ENCODE measurements around the gene RARB. TPM values are rescaled to one million over a fixed set of nuclear protein-coding genes. Genes with fewer than 3 reads are reported as not detected.

Gene RARB
- total and polyA plus RNA-seq, 9 of the 15 experiments (the other 6 are each of a cell fraction or from before 2014, with no cell fraction given), result 0.15 to 1.3 (median 0.27) TPM

GRCh38 chr3:25536521-25537391, 108.7 kb downstream of the RARB start:
- no peaks in the 10 kb centered on the region for H4K20me1 ChIP-seq (replicated peaks; ENCODE audit: control insufficient read depth, insufficient read depth, low read length)
- ATAC-seq (no peak), FAIRE-seq (no peak), DNase-seq (ENCODE audit: extremely low read depth in 1 of 4, low spot score in 3 of 4) (no peak)
- no peaks in the 10 kb centered on the region for H3K9me1 ChIP-seq (ENCODE audit: control insufficient read depth, insufficient read depth, low read length)
- no peaks in the 10 kb centered on the region for H3K36me3 ChIP-seq (ENCODE audit: control insufficient read depth, insufficient read depth, low read length)
- no peak overlapping the region for H2AFZ ChIP-seq (ENCODE audit: low read depth, low read length)
- no peaks in the 10 kb centered on the region for H3K27me3 ChIP-seq (ENCODE audit: control insufficient read depth in 2 of 2, insufficient read depth in 2 of 2, low read length in 2 of 2)
- no TSS peak for BruUV-seq (replicated peaks)
- H3K9ac ChIP-seq (ENCODE audit: insufficient read depth in 1 of 2, low read depth in 2 of 2, low read length in 2 of 2), result no peak overlapping the region
- H3K27ac ChIP-seq (ENCODE audit: extremely low read depth, low read depth, low read length), result no peak overlapping the region
- WGBS (ENCODE audit: insufficient coverage, low coverage, missing lambda C conversion rate), result 7% methylated on average over 7 of the region's 7 CpGs
- no peak overlapping the region for H3K4me3 ChIP-seq
- POLR2A ChIA-PET, result interaction anchor here (0.7 kb wide), 1 partner anchor 118 kb away, joined by 4 read pairs; no protein-coding TSS in a partner anchor
- CTCF ChIA-PET (ENCODE audit: low intra/inter-chr PET ratio), result no interaction called here
- H3K4me2 ChIP-seq (ENCODE audit: insufficient read depth, low read length), result no peak overlapping the region
- no peaks in the 10 kb centered on the region for H3K4me1 ChIP-seq (replicated peaks in 1 of 2; ENCODE audit: control insufficient read depth in 2 of 2, insufficient read depth in 2 of 2, low read length in 2 of 2)
- intact Hi-C loops (cut with micrococcal nuclease) (no loop called here), in situ Hi-C loops (cut with MboI) (no loop called here)
- H3K9me3 ChIP-seq (replicated peaks; ENCODE audit: control insufficient read depth, insufficient read depth, low read depth, low read length), result no peaks in the 10 kb centered on the region
- no peaks in the 10 kb centered on the region for H3K79me2 ChIP-seq (ENCODE audit: control insufficient read depth, insufficient read depth, low read length)
- no peak for TF ChIP-seq ZNF551 (CRISPR knock-in tag; IDR thresholded peaks at IDR 0.05)
- no peak for TF ChIP-seq ZNF280B (CRISPR knock-in tag; IDR thresholded peaks at IDR 0.05)
- no peak for TF ChIP-seq RNF219 (CRISPR knock-in tag; IDR thresholded peaks at IDR 0.05)
- TF ChIP-seq ZNF740 (CRISPR knock-in tag; IDR thresholded peaks at IDR 0.05), result no peak
- TF ChIP-seq ZNF740 (tag; IDR thresholded peaks at IDR 0.05), result no peak
- no peak for TF ChIP-seq ZNF41 (CRISPR knock-in tag; conservative IDR thresholded peaks at IDR 0.05)
- no peak for TF ChIP-seq BRCA1 (IDR thresholded peaks at IDR 0.05)
- no peak for TF ChIP-seq BRCA1 (CRISPR knock-in tag; IDR thresholded peaks at IDR 0.05)
- no peak for TF ChIP-seq ZBTB2 (IDR thresholded peaks at IDR 0.05)
- no peak for TF ChIP-seq TEAD1 (CRISPR knock-in tag; IDR thresholded peaks at IDR 0.05)
- TF ChIP-seq TCF7L2 (IDR thresholded peaks at IDR 0.05; ENCODE audit: low read depth, low read length), result no peak
- TF ChIP-seq ZNF445 (CRISPR knock-in tag; IDR thresholded peaks at IDR 0.05; ENCODE audit: low read depth), result no peak
- no peak for TF ChIP-seq HMGN3 (IDR thresholded peaks at IDR 0.05; ENCODE audit: borderline replicate concordance, extremely low read depth, insufficient read length, low read depth, low read length)
- no peak for TF ChIP-seq CEBPB (tag; IDR thresholded peaks at IDR 0.05)
- no peak for TF ChIP-seq E2F5 (CRISPR knock-in tag; IDR thresholded peaks at IDR 0.05)

Measured in K562 (cell line).